ENCODE data around the gene DEPDC1.
A peak's percentile ranks its signal among the peaks of the same experiment; 100 is the strongest.
"Not testable (repeated sequence)": the region's sequence is repeated elsewhere in the genome, so short reads cannot be mapped to it uniquely, and the experiment has no call there.

Gene DEPDC1

GRCh38 chr1:68479501-68479900, 17.4 kb downstream of the DEPDC1 start:
- FAIRE-seq, result no peak

GRCh38 chr1:68478662-68479061, 18.2 kb downstream of the DEPDC1 start:
- no peak for DNase-seq (ENCODE audit: insufficient read length, low spot score)
- no peak for FAIRE-seq

More at GRCh38 chr1:68479501-68479900, 17.4 kb downstream of the DEPDC1 start:
- no peak for DNase-seq (ENCODE audit: insufficient read length, low spot score)

GRCh38 chr1:68476626-68477025, 20.3 kb downstream of the DEPDC1 start:
- FAIRE-seq; DNase-seq (ENCODE audit: insufficient read length, low spot score): not testable (repeated sequence)

- DNase-seq (ENCODE audit: insufficient read length, low spot score) (no peak), FAIRE-seq (no peak)
Measured at GRCh38 chr1:68473060-68473459, 23.8 kb downstream of the DEPDC1 start.

GRCh38 chr1:68470388-68470970, 26.4 kb downstream of the DEPDC1 start:
- no peak for DNase-seq (ENCODE audit: insufficient read length, low spot score)
- no peak for FAIRE-seq

DNA sequence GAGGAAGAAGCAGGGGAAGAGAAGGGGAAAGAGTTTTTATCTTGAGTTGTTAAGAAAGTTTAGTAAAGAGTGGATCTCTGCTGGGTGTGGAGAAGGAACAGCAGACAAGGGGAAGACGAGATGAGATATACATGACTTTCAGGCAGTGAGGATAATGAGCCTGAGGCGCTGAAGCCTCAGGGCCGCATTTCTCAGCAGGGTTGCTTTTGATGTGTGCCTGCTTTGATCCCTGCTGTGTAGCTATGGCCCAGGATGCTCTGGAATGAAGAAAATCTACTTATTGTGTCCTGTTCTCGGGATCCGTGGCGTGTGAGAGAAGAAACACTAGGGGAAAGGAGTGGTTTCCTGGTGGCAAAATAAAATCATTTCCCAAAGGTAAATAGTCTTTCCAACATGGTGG, 32.0 kb downstream of the DEPDC1 start:
- no peak for FAIRE-seq
- DNase-seq (ENCODE audit: insufficient read length, low spot score), result no peak

DNA sequence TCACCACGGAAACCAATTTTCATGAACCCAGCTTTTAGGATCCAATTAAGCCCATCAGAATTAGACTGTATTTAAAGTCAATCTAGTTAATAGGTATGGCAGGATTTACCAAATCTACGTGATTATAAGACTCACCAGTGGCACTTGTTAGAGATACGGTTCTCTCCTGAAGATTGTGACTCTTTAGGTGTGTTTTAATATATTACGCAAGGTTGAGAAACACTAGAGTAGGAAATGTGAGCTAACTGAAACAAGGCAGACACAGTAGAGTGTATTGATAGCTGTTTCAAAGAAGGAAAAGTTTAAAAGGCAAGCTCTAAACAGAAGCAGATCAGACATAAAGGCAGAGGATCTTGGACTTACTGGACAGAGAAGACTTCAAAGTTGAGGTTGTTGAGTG, 35.9 kb downstream of the DEPDC1 start:
- no peak for FAIRE-seq
- DNase-seq (ENCODE audit: insufficient read length, low spot score), result no peak

- DNase-seq (ENCODE audit: insufficient read length, low spot score) (no peak), FAIRE-seq (no peak)
Measured at GRCh38 chr1:68459796-68460195, 37.1 kb downstream of the DEPDC1 start.

DNA sequence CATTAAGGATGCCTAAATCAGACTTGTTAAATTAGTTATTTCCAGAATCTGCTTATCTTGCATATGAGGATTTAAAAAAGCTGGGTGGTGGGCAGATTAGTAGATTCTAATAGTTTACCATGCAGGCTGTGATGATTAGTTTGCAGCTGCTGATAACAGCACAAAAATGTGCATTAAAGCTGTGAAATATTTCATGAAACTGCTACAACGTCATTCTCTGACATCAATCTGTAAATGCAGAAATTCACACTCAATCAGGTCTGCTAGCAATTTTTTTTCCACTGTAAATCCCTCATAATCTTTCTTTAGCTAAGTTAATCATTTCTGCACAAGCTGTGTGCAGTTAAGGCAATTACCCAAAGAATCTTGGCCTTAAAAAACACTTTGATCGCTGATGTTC, 37.8 kb downstream of the DEPDC1 start:
- DNase-seq (ENCODE audit: insufficient read length, low spot score) (no peak), FAIRE-seq (no peak)

DNA sequence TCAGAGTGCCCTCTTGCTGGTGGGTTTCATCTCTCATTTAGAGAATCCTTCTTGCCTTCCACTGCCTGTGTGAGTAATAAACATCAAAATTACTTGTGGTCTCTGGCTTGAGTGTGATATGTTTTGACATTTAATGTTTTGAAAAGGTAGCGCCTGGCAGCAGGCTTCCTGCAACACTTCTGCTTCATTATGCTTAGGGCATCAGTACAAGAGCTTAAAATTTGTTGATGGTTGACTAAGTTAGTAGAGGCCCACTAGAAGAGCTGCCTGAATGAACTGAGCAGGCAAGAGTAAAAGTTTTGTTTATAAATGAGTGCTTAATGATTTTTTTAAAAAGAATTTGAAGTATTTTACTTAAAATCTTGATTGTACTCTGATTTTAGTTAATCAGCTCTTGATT, 40.7 kb downstream of the DEPDC1 start:
- FAIRE-seq, result no peak

DNA sequence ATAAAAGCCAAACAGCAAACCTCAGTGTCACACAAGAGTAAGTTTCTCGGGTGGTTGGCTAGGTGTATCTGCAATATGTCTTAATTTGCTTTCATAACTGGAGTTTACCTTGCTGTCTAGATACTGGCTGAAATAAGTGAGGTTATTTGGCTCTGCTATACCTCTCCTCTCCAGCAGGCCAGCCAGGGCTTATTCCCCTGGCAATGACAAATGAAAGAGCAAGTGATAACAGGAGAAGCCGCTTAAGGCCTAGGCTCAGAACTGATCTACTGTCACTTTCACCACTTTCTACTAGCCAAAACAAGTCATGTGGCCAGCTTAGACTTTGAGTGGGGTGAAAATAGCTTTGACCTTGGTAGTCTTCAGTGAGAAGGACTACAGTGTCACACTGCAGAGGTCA, 42.3 kb downstream of the DEPDC1 start:
- no peak for DNase-seq (ENCODE audit: insufficient read length, low spot score)
- FAIRE-seq, result no peak

More for the DNA sequence above, 40.7 kb downstream of the DEPDC1 start:
- DNase-seq (ENCODE audit: insufficient read length, low spot score), result no peak

DNA sequence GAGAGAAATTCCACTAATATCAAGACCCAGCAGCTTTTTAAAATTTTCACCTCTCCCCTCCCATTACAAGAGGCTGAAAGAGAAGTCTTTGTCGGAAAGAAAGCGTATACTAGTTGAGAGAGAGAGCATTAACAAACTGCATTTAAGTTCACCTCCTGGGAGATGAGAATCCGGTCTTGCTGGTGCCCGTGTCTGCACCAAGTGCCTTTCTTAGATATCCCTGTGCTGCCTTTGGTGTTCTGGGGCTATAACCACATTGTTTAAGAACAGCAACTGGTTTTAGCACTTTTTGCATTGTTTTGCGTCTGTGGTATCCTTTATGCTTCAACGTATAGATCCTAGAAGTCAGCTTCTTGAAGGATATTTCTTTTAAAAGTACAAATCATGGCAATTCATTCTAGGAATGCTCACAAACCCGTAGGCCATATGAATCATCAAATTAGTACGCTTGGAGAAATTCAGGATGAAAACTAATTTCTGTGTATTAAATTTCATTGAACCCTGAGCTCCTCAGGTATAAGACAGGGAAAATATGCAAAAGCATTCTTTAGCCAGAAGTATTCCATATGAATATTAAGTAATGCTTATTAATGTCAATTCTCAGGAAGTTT, 43.7 kb downstream of the DEPDC1 start:
- no peak for FAIRE-seq

DNA sequence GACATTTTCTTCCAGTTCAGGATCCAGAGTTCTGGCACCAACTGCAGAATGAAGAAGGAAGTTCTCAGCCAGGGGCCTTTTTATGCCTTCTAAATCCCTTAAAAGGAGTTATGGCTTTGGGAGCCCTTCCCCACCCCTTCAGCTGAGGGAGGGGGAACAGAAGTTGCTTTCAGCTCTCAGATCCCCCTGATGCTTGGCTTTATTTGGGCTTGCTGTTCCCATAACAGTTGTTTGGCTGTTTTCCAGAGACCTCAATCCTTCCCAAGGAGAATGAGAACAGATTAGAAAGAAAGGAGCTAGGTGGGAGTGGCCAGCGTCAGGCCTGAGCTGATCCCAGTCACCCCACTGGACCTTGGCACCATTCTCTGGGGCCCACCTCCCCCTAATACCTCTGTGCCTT, 47.0 kb downstream of the DEPDC1 start, which contains the start of gene RPE65:
Gene RPE65, minus strand, starts transcription at position 54 of the 400 bp plus-strand sequence. Its CDS starts 49 bp downstream, at position 5.
- DNase-seq (ENCODE audit: insufficient read length, low spot score) (no peak), FAIRE-seq (no peak)

More for the DNA sequence above, 43.7 kb downstream of the DEPDC1 start:
- DNase-seq (ENCODE audit: insufficient read length, low spot score), result no peak

- DNase-seq (ENCODE audit: insufficient read length, low spot score) (no peak), FAIRE-seq (no peak)
Measured at GRCh38 chr1:68448365-68448764, 48.5 kb downstream of the DEPDC1 start.

- DNase-seq (ENCODE audit: insufficient read length, low spot score) (no peak), FAIRE-seq (no peak)
Measured at GRCh38 chr1:68445709-68446108, 51.2 kb downstream of the DEPDC1 start.

- DNase-seq (ENCODE audit: insufficient read length, low spot score) (peak; percentile 19), FAIRE-seq (no peak)
Measured at GRCh38 chr1:68442822-68443556, 53.9 kb downstream of the DEPDC1 start.

DNA sequence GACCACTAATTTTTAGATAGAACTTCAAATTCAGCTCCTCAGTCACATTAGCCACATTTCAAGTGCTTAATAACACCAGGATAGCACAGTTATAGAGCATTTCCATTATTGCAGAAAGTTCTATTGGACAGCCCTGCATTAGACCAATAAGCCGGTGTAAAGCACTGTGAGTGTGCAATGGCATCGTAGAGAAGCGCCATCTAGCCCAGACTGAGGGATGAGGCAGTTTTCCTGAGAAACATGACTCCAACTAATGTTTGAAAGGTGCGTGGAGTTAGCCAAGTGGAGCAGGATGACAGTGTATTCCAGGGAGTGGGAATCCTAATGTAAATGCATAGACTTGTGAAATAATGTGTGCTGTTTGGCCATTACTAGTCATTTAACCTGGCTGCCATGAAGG, 54.9 kb downstream of the DEPDC1 start:
- FAIRE-seq (no peak), DNase-seq (ENCODE audit: insufficient read length, low spot score) (no peak)

DNA sequence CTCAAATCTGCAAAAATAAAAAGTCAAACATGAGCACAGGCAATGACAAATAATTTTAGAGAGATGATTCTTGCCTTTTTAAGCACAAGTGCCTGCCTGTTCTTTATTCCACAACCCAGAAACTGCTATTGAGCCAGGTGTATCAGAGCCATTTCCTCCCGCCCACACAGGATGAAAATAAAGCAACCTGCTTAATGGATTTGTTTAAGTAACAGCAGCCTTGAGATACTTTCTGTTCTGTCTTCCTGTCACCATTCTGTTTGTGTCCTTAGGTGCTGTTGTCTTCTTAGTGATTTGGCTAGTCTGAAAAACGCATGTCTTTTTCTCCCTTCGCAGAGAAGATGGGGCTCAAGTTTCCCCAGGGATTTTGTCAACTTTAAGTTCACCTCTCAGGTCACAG, 58.6 kb downstream of the DEPDC1 start:
- DNase-seq (ENCODE audit: insufficient read length, low spot score), result no peak
- no peak for FAIRE-seq

DNA sequence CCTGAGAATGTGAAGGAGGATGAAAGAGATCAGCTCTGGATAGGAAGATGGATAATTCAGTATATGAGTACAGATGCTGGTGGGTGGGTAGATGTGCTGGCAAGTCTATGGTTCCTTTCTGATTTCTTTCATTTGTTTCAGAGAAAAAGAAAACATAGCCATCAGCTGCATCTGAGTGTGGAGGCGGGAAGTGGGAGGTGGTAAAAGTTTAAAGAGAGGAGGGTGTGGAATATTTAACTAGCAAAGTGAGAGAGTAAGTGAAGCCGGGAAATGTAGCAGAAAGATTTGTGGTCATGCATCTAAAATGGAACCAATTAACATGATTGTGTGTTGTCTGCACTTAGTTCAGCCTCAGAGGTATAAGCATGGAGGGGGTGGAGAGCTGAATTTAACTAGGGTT, 63.5 kb downstream of the DEPDC1 start:
- FAIRE-seq (no peak), DNase-seq (ENCODE audit: insufficient read length, low spot score) (no peak)

DNA sequence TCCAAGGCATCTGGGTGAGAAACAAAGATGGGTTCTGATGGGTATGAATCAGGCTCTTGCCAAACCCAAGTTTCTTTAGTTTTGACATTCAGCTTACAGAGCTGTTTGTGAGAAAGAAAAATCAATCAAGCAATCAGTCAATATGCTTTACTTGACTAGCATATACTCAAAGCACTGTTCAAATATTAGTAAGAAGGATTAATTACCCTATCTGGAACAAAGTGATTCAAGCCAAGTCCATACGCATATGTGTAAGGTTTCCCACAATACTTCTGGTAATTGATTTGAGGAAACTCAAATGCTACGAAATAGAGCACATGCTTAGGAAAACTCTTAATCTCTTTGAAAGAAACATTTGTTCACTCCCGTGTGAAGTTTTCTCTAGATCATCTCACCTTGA, 65.8 kb downstream of the DEPDC1 start:
- FAIRE-seq, result no peak
- no peak for DNase-seq (ENCODE audit: insufficient read length, low spot score)

GRCh38 chr1:68429233-68429808, 67.6 kb downstream of the DEPDC1 start:
- no peak for FAIRE-seq

DNA sequence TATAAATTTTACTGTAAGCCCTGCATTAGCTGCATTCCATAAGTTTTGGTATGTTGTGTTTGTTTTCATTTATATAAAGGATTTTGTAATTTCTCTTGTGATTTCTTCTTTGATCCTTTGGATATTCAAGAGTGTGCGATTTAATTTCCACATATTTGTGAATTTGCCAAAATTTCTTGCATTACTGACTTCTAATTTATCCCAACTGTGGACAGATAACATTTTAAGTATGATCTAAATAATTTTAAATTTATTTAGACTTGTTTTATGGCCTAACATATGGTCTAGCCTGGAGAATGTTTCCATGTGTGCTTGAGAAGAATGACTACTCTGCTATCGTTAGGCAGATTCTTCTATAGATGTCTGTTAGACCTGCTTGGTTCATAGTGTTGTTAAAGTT, 70.3 kb downstream of the DEPDC1 start:
- FAIRE-seq (no peak), DNase-seq (ENCODE audit: insufficient read length, low spot score) (no peak)

More at GRCh38 chr1:68429233-68429808, 67.6 kb downstream of the DEPDC1 start:
- DNase-seq (ENCODE audit: insufficient read length, low spot score), result no peak
